Measurements from ENCODE around the gene NRROS. TPM values are rescaled to one million over a fixed set of nuclear protein-coding genes. Genes with fewer than 3 reads are reported as not detected.

NRROS gene
- total and polyA plus RNA-seq, 2 of the 13 experiments (the other 11 are each of a cell fraction or from before 2014, with no cell fraction given) = not detected

DNA sequence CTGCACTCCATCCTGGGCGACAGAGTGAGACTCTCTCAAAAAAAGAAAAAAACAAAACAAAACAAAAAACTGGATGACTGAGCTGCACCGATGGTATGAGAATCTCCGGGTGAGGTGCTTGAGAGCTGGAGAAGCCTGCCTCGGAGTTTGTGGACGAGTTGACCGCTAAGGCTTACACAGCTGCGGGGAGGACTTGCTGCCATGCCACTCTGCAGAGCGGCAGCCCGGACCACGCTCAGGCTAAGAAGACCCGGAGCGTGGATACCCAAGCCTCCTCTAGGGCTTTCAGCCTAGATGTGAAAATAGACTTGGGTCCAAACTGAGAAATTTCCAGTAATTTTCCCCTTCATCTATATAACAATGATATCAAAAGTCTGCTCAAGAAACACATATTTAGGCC lies 16.0 kb downstream of the NRROS start:
- Histone ChIP-seq H3K9ac (ENCODE audit: insufficient read depth, low read depth, low read length) (no peak overlapping the region), H3K4me3 (replicated peaks in 1 of 3; ENCODE audit: insufficient read depth in 1 of 3, low read depth in 2 of 3, low read length in 3 of 3) (no peak overlapping the region), H3K36me3 (replicated peaks in 1 of 2; ENCODE audit: control insufficient read depth in 1 of 2, insufficient read depth in 2 of 2, low read length in 2 of 2) (no peaks in the 10 kb centered on the region), H3K27ac (ENCODE audit: extremely low read length, insufficient read depth, low read length) (no peak overlapping the region), H3K4me2 (ENCODE audit: low read depth, low read length) (no peak overlapping the region), H2AFZ (ENCODE audit: low read length) (no peak overlapping the region), H3K9me3 (ENCODE audit: low read length) (no peaks in the 10 kb centered on the region), H3K79me2 (ENCODE audit: insufficient read depth, low read length) (no peaks in the 10 kb centered on the region), H3K27me3 (ENCODE audit: control insufficient read depth in 1 of 2, insufficient read depth in 2 of 2, low read length in 2 of 2) (peaks cover 7 to 37% of the 10 kb centered on the region in 2 experiments), H3K4me1 (ENCODE audit: insufficient read depth, low read length) (peaks cover 8% of the 10 kb centered on the region; the same call in 1 of the 2 replicates), H4K20me1 (ENCODE audit: insufficient read depth, low read length) (no peaks in the 10 kb centered on the region)
- 67% methylated on average over 12 of the region's 12 CpGs for WGBS (ENCODE audit: low lambda C conversion rate)
- no TSS peak for BruUV-seq (replicated peaks)
- in situ Hi-C loops (cut with HindIII; ENCODE audit: extremely low pct_ligation_motif_present, low pct_unique_long_range_greater_than_20kb) = no loop called here
- ChIA-PET POLR2A (no interaction called here), CTCF (ENCODE audit: low intra/inter-chr PET ratio, low total read pairs) (no interaction called here)
- FAIRE-seq (no peak), DNase-seq (ENCODE audit: low spot score) (no peak), ATAC-seq (no peak)
- intact Hi-C loops (cut with micrococcal nuclease; ENCODE audit: unreplicated experiment) = no loop called here
- TF ChIP-seq ERF (CRISPR knock-in tag; IDR thresholded peaks at IDR 0.05) (no peak), SMYD3 (CRISPR knock-in tag; IDR thresholded peaks at IDR 0.05) (no peak)

- POLR2A ChIA-PET = no interaction called here
- 58% methylated on average over 5 of the region's 5 CpGs for WGBS (ENCODE audit: low lambda C conversion rate)
- no peak overlapping the region for H2AFZ ChIP-seq (ENCODE audit: low read length)
- no peak overlapping the region for H3K4me2 ChIP-seq (ENCODE audit: low read depth, low read length)
- in situ Hi-C loops (cut with HindIII; ENCODE audit: extremely low pct_ligation_motif_present, low pct_unique_long_range_greater_than_20kb) = no loop called here
- ATAC-seq (no peak), FAIRE-seq (no peak), DNase-seq (ENCODE audit: low spot score) (no peak)
- BruUV-seq (replicated peaks) = no TSS peak
- TF ChIP-seq SP4 (CRISPR knock-in tag; IDR thresholded peaks at IDR 0.05) (no peak), RAD21 (CRISPR knock-in tag; IDR thresholded peaks at IDR 0.05) (no peak), ZNF33B (CRISPR knock-in tag; IDR thresholded peaks at IDR 0.05) (no peak), SP5 (CRISPR knock-in tag; IDR thresholded peaks at IDR 0.05; ENCODE audit: borderline replicate concordance, low read depth) (no peak), ZNF451 (CRISPR knock-in tag; IDR thresholded peaks at IDR 0.05) (no peak), HOXD1 (CRISPR knock-in tag; IDR thresholded peaks at IDR 0.05) (no peak), SYNCRIP (IDR thresholded peaks at IDR 0.05; ENCODE audit: insufficient read depth, low read depth, low read length) (no peak), FUBP1 (CRISPR knock-in tag; IDR thresholded peaks at IDR 0.05; ENCODE audit: borderline replicate concordance) (no peak), ZEB1 (IDR thresholded peaks at IDR 0.05; ENCODE audit: insufficient replicate concordance, low read depth) (no peak), ZC3H13 (CRISPR knock-in tag; IDR thresholded peaks at IDR 0.05) (no peak)
- TF ChIP-seq, protein P1, sequence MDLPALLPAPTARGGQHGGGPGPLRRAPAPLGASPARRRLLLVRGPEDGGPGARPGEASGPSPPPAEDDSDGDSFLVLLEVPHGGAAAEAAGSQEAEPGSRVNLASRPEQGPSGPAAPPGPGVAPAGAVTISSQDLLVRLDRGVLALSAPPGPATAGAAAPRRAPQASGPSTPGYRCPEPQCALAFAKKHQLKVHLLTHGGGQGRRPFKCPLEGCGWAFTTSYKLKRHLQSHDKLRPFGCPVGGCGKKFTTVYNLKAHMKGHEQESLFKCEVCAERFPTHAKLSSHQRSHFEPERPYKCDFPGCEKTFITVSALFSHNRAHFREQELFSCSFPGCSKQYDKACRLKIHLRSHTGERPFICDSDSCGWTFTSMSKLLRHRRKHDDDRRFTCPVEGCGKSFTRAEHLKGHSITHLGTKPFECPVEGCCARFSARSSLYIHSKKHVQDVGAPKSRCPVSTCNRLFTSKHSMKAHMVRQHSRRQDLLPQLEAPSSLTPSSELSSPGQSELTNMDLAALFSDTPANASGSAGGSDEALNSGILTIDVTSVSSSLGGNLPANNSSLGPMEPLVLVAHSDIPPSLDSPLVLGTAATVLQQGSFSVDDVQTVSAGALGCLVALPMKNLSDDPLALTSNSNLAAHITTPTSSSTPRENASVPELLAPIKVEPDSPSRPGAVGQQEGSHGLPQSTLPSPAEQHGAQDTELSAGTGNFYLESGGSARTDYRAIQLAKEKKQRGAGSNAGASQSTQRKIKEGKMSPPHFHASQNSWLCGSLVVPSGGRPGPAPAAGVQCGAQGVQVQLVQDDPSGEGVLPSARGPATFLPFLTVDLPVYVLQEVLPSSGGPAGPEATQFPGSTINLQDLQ (CRISPR knock-in tag; IDR thresholded peaks at IDR 0.05) = no peak
- no peaks in the 10 kb centered on the region for H3K79me2 ChIP-seq (ENCODE audit: insufficient read depth, low read length)
- no peak overlapping the region for H3K4me3 ChIP-seq (replicated peaks in 1 of 3; ENCODE audit: insufficient read depth in 1 of 3, low read depth in 2 of 3, low read length in 3 of 3)
- intact Hi-C loops (cut with micrococcal nuclease; ENCODE audit: unreplicated experiment) = no loop called here
- H3K27me3 ChIP-seq (ENCODE audit: control insufficient read depth in 1 of 2, insufficient read depth in 2 of 2, low read length in 2 of 2) = peaks cover 11 to 44% of the 10 kb centered on the region in 2 experiments
- no peaks in the 10 kb centered on the region for H3K9me3 ChIP-seq (ENCODE audit: low read length)
- H3K9ac ChIP-seq (ENCODE audit: insufficient read depth, low read depth, low read length) = no peak overlapping the region
- H3K27ac ChIP-seq (ENCODE audit: extremely low read length, insufficient read depth, low read length) = no peak overlapping the region
- no peaks in the 10 kb centered on the region for H3K36me3 ChIP-seq (replicated peaks in 1 of 2; ENCODE audit: control insufficient read depth in 1 of 2, insufficient read depth in 2 of 2, low read length in 2 of 2)
- H4K20me1 ChIP-seq (ENCODE audit: insufficient read depth, low read length) = no peaks in the 10 kb centered on the region
- CTCF ChIA-PET (ENCODE audit: low intra/inter-chr PET ratio, low total read pairs) = no interaction called here
- peaks cover 8% of the 10 kb centered on the region; the same call in 1 of the 2 replicates for H3K4me1 ChIP-seq (ENCODE audit: insufficient read depth, low read length)
Measured at GRCh38 chr3:196656213-196656612, 16.7 kb downstream of the NRROS start.

All from HepG2 (cell line).